ENCODE results near the gene RNF113B.

GRCh38 chr13:98129059-98129746, 47.9 kb downstream of the RNF113B start:
- TF ChIP-seq POLR2AphosphoS5 (IDR thresholded peaks at IDR 0.05) (no peak), EP300 (IDR thresholded peaks at IDR 0.05) (no peak)

Data from sigmoid colon (tissue), 4 donors.